Thyroid gland (tissue), 4 donors: ENCODE data around the gene PRKCG. TPM values are rescaled to one million over a fixed set of nuclear protein-coding genes. Genes with fewer than 3 reads are reported as not detected.

Experiments used
- DNase-seq, 2 donors: peaks; one replicate each; pipeline ENCODE4 v3.0.0-alpha.2; 2019
- H3K27ac ChIP-seq, 3 donors: fragments of 200-600 bp; sonication (generic); 1 replicate in 2 of 3; 2 replicates in 1 of 3; pipeline ENCODE4 v1.5.1; 2016 to 2019; ENCODE audit warnings: mild to moderate bottlenecking in 1 of 3, moderate library complexity in 1 of 3
- H3K27me3 ChIP-seq: fragments of 200-600 bp; sonication (generic); one replicate; pipeline ENCODE4 v1.5.1; 2019
- H3K36me3 ChIP-seq, 2 donors: fragments of 200-600 bp; sonication (generic); one replicate each; pipeline ENCODE4 v1.5.1; 2016 to 2019
- H3K4me1 ChIP-seq, 2 donors: fragments of 200-600 bp; sonication (generic); one replicate each; pipeline ENCODE4 v1.5.1; 2017 to 2019
- H3K4me3 ChIP-seq, 3 donors: fragments of 200-600 bp; sonication (generic); replicated peaks in 1 of 3; 1 replicate in 2 of 3; 2 replicates in 1 of 3; pipeline ENCODE4 v1.5.1; 2016; ENCODE audit warnings: mild to moderate bottlenecking in 1 of 3
- H3K9me3 ChIP-seq: fragments of 200-600 bp; sonication (generic); one replicate; pipeline ENCODE4 v1.5.1; 2017
- POLR2A ChIP-seq, 2 donors: fragments of 450-650 bp; IDR thresholded peaks; one replicate each; pipeline ENCODE4 v1.6.1; 2017; ENCODE audit warnings: antibody characterized with exemption in 2 of 2, mild to moderate bottlenecking in 2 of 2, moderate library complexity in 1 of 2
- WGBS, 2 donors: methylation state at CpG; one replicate each; pipeline ENCODE4 v1.1.5; 2017; 5-methylcytosine and 5-hydroxymethylcytosine counted together
- intact Hi-C: fragments of 100-400 bp; cut with DNase I; formaldehyde crosslinking; loops from one replicate; pipeline ENCODE4 v1.15.1; 2023
- total RNA-seq, 4 donors: library from RNA; depleted of rRNA; stranded (reverse); fragments of >200 nt; gene quantifications; one replicate each; pipeline ENCODE4 v1.2.3, GENCODE V29; 2016
- TF ChIP-seq, protein P1 (sequence below), 6 experiments: fragments of 200-600 bp in 3 of 6; fragments of 450-650 bp in 3 of 6; sonication (generic) in 3 of 6; IDR thresholded peaks; one replicate each; pipeline ENCODE4 v1.5.1; 2016 to 2019; ENCODE audit warnings: antibody characterized with exemption in 6 of 6, mild to moderate bottlenecking in 2 of 6, inconsistent platforms in 1 of 6, moderate library complexity in 1 of 6

The PRKCG gene
- total RNA-seq, 4 donors from 2014 or later, result not detected

DNA sequence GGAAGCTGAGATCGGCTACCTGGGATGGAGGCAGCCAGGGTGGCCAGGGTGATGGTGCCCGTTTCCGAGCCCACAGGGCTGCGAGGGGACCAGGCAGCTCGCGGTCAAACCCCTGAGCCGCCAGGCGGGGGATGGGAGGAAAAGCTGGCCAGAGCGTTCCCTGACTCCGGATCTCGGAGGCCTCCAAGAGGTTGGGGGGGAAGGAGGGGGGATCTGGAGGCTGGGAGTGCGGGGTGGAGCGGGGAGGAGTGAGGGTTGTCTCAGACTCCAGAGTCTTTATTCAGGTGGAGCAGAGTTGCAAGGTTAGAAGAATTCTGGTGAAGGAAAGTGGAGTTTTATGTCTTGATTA lies 28.1 kb downstream of the PRKCG start:
- TF ChIP-seq, protein P1, sequence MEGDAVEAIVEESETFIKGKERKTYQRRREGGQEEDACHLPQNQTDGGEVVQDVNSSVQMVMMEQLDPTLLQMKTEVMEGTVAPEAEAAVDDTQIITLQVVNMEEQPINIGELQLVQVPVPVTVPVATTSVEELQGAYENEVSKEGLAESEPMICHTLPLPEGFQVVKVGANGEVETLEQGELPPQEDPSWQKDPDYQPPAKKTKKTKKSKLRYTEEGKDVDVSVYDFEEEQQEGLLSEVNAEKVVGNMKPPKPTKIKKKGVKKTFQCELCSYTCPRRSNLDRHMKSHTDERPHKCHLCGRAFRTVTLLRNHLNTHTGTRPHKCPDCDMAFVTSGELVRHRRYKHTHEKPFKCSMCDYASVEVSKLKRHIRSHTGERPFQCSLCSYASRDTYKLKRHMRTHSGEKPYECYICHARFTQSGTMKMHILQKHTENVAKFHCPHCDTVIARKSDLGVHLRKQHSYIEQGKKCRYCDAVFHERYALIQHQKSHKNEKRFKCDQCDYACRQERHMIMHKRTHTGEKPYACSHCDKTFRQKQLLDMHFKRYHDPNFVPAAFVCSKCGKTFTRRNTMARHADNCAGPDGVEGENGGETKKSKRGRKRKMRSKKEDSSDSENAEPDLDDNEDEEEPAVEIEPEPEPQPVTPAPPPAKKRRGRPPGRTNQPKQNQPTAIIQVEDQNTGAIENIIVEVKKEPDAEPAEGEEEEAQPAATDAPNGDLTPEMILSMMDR (IDR thresholded peaks at IDR 0.05), result no peak
- TF ChIP-seq POLR2A (IDR thresholded peaks at IDR 0.05), result no peak
- Histone ChIP-seq H3K27ac (no peak overlapping the region), H3K9me3 (no peaks in the 10 kb centered on the region), H3K4me3 (no peak overlapping the region), H3K36me3 (no peaks in the 10 kb centered on the region), H3K4me1 (no peaks in the 10 kb centered on the region), H3K27me3 (peaks cover 25% of the 10 kb centered on the region)
- DNase-seq, result no peak
- intact Hi-C loops, result no loop called here
- WGBS, 2 donors, result 1% methylated on average over 13 of the region's 13 CpGs

DNA sequence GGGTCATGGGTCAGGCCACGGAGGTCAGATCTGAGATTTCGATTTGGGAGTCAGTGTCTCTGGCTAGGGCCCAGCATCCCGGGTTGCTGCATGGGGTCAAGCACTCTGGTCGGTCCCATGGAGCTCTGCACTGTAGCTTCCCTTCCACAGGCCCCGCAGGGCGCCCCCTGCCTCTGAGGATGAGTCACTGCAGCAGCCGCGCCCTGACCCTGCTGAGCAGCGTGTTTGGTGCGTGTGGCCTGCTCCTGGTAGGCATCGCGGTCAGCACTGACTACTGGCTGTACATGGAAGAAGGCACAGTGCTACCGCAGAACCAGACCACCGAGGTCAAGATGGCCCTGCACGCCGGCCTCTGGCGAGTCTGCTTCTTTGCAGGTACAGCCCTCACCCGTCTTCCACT lies 30.7 kb downstream of the PRKCG start:
- H3K36me3 ChIP-seq, result no peaks in the 10 kb centered on the region
- intact Hi-C loops, result no loop called here
- 83 to 88% methylated on average over 2 of the region's 18 CpGs for WGBS, 2 donors
- H3K27ac ChIP-seq, result no peak overlapping the region
- no peaks in the 10 kb centered on the region for H3K4me1 ChIP-seq
- peaks cover 19% of the 10 kb centered on the region for H3K27me3 ChIP-seq
- DNase-seq, result no peak
- TF ChIP-seq, protein P1 (IDR thresholded peaks at IDR 0.05), result no peak
- no peak for TF ChIP-seq POLR2A (IDR thresholded peaks at IDR 0.05)
- no peaks in the 10 kb centered on the region for H3K9me3 ChIP-seq
- no peak overlapping the region for H3K4me3 ChIP-seq

DNA sequence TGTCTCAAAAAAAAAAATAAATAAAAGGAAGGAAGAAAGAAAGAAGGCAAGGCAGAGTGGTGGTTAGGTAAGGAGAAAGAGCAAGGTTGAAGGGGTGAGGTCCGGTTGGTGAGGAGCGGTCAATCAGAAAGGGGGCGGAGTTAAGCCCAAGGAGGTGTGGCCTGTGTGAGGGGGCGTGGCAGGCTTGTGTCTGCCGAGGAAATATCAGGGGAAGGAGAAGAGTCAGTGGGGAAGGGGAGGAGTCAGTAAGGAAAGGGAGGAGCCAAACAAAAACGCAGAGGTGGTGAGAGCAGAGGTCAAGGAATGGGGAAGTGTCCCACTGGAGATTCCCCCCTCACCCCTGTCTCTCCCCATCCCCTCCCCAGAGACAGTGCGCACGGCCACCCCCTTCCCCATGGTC lies 33.0 kb downstream of the PRKCG start:
- H3K9me3 ChIP-seq, result no peaks in the 10 kb centered on the region
- TF ChIP-seq, protein P1 (IDR thresholded peaks at IDR 0.05), result no peak
- TF ChIP-seq POLR2A (IDR thresholded peaks at IDR 0.05), result no peak
- H3K27me3 ChIP-seq, result peaks cover under 1% of the 10 kb centered on the region
- H3K4me1 ChIP-seq, result no peaks in the 10 kb centered on the region
- no peak overlapping the region for H3K27ac ChIP-seq
- H3K36me3 ChIP-seq, result no peaks in the 10 kb centered on the region
- intact Hi-C loops, result no loop called here
- no peak overlapping the region for H3K4me3 ChIP-seq
- 61% methylated on average over 8 of the region's 8 CpGs for whole genome bisulfite sequencing, 2 donors
- no peak for DNase-seq

DNA sequence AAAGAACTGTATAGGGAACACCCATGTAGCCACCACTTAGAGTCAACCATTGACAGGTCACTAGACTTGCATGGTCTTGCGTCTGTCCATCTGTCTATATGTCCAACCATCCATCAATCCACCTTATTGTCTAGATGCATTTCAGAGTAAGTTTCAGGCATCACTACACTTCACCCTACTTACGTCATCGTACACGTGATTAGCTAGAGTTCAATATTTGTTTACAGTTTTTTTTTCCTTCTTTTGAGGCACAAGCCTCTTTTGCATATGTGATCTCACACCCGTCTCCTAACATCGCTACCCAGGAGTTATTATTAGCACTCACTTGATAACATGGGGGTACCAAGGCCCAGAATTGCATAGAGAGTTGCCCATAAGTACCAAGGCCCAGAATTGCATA lies 34.0 kb downstream of the PRKCG start:
- Histone ChIP-seq H3K4me3 (no peak overlapping the region), H3K9me3 (no peaks in the 10 kb centered on the region), H3K4me1 (no peaks in the 10 kb centered on the region), H3K27ac (no peak overlapping the region), H3K36me3 (no peaks in the 10 kb centered on the region), H3K27me3 (no peaks in the 10 kb centered on the region)
- no peak for TF ChIP-seq POLR2A (IDR thresholded peaks at IDR 0.05)
- TF ChIP-seq, protein P1 (IDR thresholded peaks at IDR 0.05), result no peak
- intact Hi-C loops, result no loop called here
- no peak for DNase-seq
- 77 to 80% methylated on average over 6 of the region's 6 CpGs for WGBS, 2 donors

DNA sequence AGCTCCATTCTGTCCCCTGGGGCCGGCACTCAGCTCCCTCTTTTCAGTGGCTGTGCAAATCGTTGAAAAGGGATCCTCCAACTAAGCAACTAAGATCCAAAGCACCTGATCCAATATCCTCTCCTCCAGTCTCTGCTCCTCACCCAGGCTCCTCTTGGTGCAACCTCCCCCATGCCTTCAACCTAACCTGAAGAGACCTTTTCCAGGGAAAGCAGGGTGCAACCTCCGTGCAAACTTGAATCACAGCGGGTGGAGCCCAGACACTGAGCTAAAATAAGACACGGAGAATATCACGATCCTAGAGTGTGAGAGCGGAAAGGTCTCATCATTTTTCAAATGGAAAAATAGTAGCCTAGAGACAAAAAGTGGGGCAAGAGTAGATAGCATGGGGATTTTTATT lies 35.4 kb downstream of the PRKCG start:
- no peaks in the 10 kb centered on the region for H3K4me1 ChIP-seq
- WGBS, 2 donors, result 80 to 84% methylated on average over 7 of the region's 7 CpGs
- H3K27me3 ChIP-seq, result no peaks in the 10 kb centered on the region
- no peak for TF ChIP-seq POLR2A (IDR thresholded peaks at IDR 0.05)
- TF ChIP-seq, protein P1 (IDR thresholded peaks at IDR 0.05), result no peak
- H3K9me3 ChIP-seq, result no peaks in the 10 kb centered on the region
- no peak overlapping the region for H3K27ac ChIP-seq
- intact Hi-C loops, result no loop called here
- no peak for DNase-seq
- no peaks in the 10 kb centered on the region for H3K36me3 ChIP-seq
- H3K4me3 ChIP-seq, result no peak overlapping the region
